Tibial nerve (tissue), 4 donors: ENCODE data around the gene NELFA. TPM values are rescaled to one million over a fixed set of nuclear protein-coding genes. Genes with fewer than 3 reads are reported as not detected.

Experiments
- DNase-seq, 2 donors: peaks; one replicate each; pipeline ENCODE4 v3.0.0-alpha.2; 2019; ENCODE audit warnings: low spot score in 2 of 2
- H3K27ac ChIP-seq, 4 donors: fragments of 200-600 bp; sonication (generic) in 3 of 4; one replicate each; pipeline ENCODE4 v1.5.1; 2017 to 2019; ENCODE audit warnings: mild to moderate bottlenecking in 1 of 4
- H3K27me3 ChIP-seq, 2 donors: fragments of 200-600 bp; sonication (generic) in 1 of 2; one replicate each; pipeline versions ENCODE4 v1.5.1 to v1.6.0; 2017 to 2019
- H3K36me3 ChIP-seq, 3 donors: fragments of 200-600 bp; sonication (generic); one replicate each; pipeline ENCODE4 v1.5.1; 2018 to 2019
- H3K4me1 ChIP-seq, 4 donors: fragments of 200-600 bp; sonication (generic) in 3 of 4; one replicate each; pipeline ENCODE4 v1.5.1; 2017 to 2019
- H3K4me3 ChIP-seq, 4 donors: fragments of 200-600 bp; sonication (generic) in 3 of 4; one replicate each; pipeline ENCODE4 v1.5.1; 2017 to 2019; ENCODE audit warnings: mild to moderate bottlenecking in 1 of 4, moderate library complexity in 1 of 4
- H3K9me3 ChIP-seq, 4 donors: fragments of 200-600 bp; sonication (generic) in 3 of 4; one replicate each; pipeline ENCODE4 v1.5.1; 2017 to 2019
- CTCF ChIP-seq, 5 experiments: fragments of 200-600 bp in 3 of 5; fragments of 450-650 bp in 2 of 5; sonication (generic) in 3 of 5; IDR thresholded peaks; one replicate each; pipeline ENCODE4 v1.5.1; 2016 to 2019; ENCODE audit warnings: antibody characterized with exemption in 5 of 5, mild to moderate bottlenecking in 3 of 5, moderate library complexity in 2 of 5
- EP300 ChIP-seq, 2 donors: sonication (generic); formaldehyde crosslinking; IDR thresholded peaks; one replicate each; pipeline ENCODE4 v1.6.1; 2017; ENCODE audit warnings: antibody characterized with exemption in 2 of 2, mild to moderate bottlenecking in 1 of 2
- POLR2A ChIP-seq, 2 donors: fragments of 450-650 bp; IDR thresholded peaks; one replicate each; pipeline ENCODE4 v1.6.1; 2017; ENCODE audit warnings: antibody characterized with exemption in 2 of 2, mild to moderate bottlenecking in 2 of 2, moderate library complexity in 2 of 2
- WGBS, 2 donors: methylation state at CpG; one replicate each; pipeline ENCODE4 v1.1.5; 2018; 5-methylcytosine and 5-hydroxymethylcytosine counted together
- total RNA-seq, 4 donors: library from RNA; depleted of rRNA; stranded (reverse); fragments of >200 nt; gene quantifications; one replicate each; pipeline ENCODE4 v1.1.0, GENCODE V29; 2016

Gene NELFA
- total RNA-seq, 4 donors from 2014 or later: 32.9 to 43.1 (median 37.5) TPM

- Histone ChIP-seq H3K36me3 (peaks cover 0 to 63% (median 0%) of the 10 kb centered on the region in 3 donors), H3K4me3 (no peak overlapping the region), H3K27ac (no peak overlapping the region), H3K9me3 (no peaks in the 10 kb centered on the region), H3K4me1 (no peaks in the 10 kb centered on the region), H3K27me3 (no peaks in the 10 kb centered on the region)
- no peak for TF ChIP-seq CTCF (IDR thresholded peaks at IDR 0.05)
- no peak for TF ChIP-seq POLR2A (IDR thresholded peaks at IDR 0.05)
- TF ChIP-seq EP300 (IDR thresholded peaks at IDR 0.05): no peak
- no peak for DNase-seq
- 91 to 94% methylated on average over 17 of the region's 17 CpGs for WGBS, 2 donors
Observed at GRCh38 chr4:1969928-1970723, 38.6 kb downstream of the NELFA start.

- TF ChIP-seq EP300 (IDR thresholded peaks at IDR 0.05): no peak
- no peak for TF ChIP-seq CTCF (IDR thresholded peaks at IDR 0.05)
- no peak for TF ChIP-seq POLR2A (IDR thresholded peaks at IDR 0.05)
- DNase-seq: no peak
- H3K27me3 ChIP-seq: no peaks in the 10 kb centered on the region
- H3K4me1 ChIP-seq: no peaks in the 10 kb centered on the region
- peaks cover 0 to 60% (median 0%) of the 10 kb centered on the region in 3 donors for H3K36me3 ChIP-seq
- no peaks in the 10 kb centered on the region for H3K9me3 ChIP-seq
- no peak overlapping the region for H3K4me3 ChIP-seq
- 91 to 92% methylated on average over 7 of the region's 7 CpGs for WGBS, 2 donors
- H3K27ac ChIP-seq: no peak overlapping the region
Observed at GRCh38 chr4:1968686-1969295, 40.0 kb downstream of the NELFA start.

- Histone ChIP-seq H3K27ac (no peak overlapping the region), H3K4me1 (no peaks in the 10 kb centered on the region), H3K36me3 (peaks cover 0 to 60% (median 4%) of the 10 kb centered on the region in 3 donors), H3K4me3 (no peak overlapping the region), H3K9me3 (no peaks in the 10 kb centered on the region), H3K27me3 (no peaks in the 10 kb centered on the region)
- no peak for DNase-seq
- 80 to 82% methylated on average over 5 of the region's 5 CpGs for WGBS, 2 donors
- no peak for TF ChIP-seq EP300 (IDR thresholded peaks at IDR 0.05)
- no peak for TF ChIP-seq CTCF (IDR thresholded peaks at IDR 0.05)
- no peak for TF ChIP-seq POLR2A (IDR thresholded peaks at IDR 0.05)
Observed at GRCh38 chr4:1967512-1968149, 41.1 kb downstream of the NELFA start.

GRCh38 chr4:1964971-1965370, 43.8 kb downstream of the NELFA start:
- DNase-seq: no peak
- 97 to 98% methylated on average over 1 of the region's 1 CpG for WGBS, 2 donors
- Histone ChIP-seq H3K9me3 (no peaks in the 10 kb centered on the region), H3K4me1 (no peaks in the 10 kb centered on the region), H3K27me3 (no peaks in the 10 kb centered on the region), H3K36me3 (peaks cover 0 to 63% (median 11%) of the 10 kb centered on the region in 3 donors), H3K4me3 (no peak overlapping the region), H3K27ac (no peak overlapping the region)
- TF ChIP-seq EP300 (IDR thresholded peaks at IDR 0.05) (no peak), POLR2A (IDR thresholded peaks at IDR 0.05) (no peak), CTCF (IDR thresholded peaks at IDR 0.05) (no peak)

GRCh38 chr4:1964443-1964842, 44.3 kb downstream of the NELFA start:
- H3K9me3 ChIP-seq: no peaks in the 10 kb centered on the region
- no peak for DNase-seq
- no peaks in the 10 kb centered on the region for H3K4me1 ChIP-seq
- no peak overlapping the region for H3K27ac ChIP-seq
- TF ChIP-seq CTCF (IDR thresholded peaks at IDR 0.05) (no peak), EP300 (IDR thresholded peaks at IDR 0.05) (no peak), POLR2A (IDR thresholded peaks at IDR 0.05) (no peak)
- H3K27me3 ChIP-seq: no peaks in the 10 kb centered on the region
- peaks cover 0 to 68% (median 11%) of the 10 kb centered on the region in 3 donors for H3K36me3 ChIP-seq
- WGBS, 2 donors: 72% methylated on average over 6 of the region's 6 CpGs
- H3K4me3 ChIP-seq: no peak overlapping the region
